Measurements from ENCODE around the gene ABCA9.
"Not testable (repeated sequence)": the region's sequence is repeated elsewhere in the genome, so short reads cannot be mapped to it uniquely, and the experiment has no call there.

ABCA9 gene

GRCh38 chr17:69018022-69018615, 42.6 kb downstream of the ABCA9 start:
- DNase-seq, result no peak

- no peak for DNase-seq
These were observed 45.1 kb downstream of the ABCA9 start for GRCh38 chr17:69015631-69016030.

GRCh38 chr17:69012895-69013805, 47.6 kb downstream of the ABCA9 start:
- DNase-seq, result peak; percentile 43

- DNase-seq, result no peak
These were observed 50.8 kb downstream of the ABCA9 start for GRCh38 chr17:69009930-69010329.

- DNase-seq, result not testable (repeated sequence)
These were observed 56.0 kb downstream of the ABCA9 start for GRCh38 chr17:69004759-69005158.

- not testable (repeated sequence) for DNase-seq
These were observed 61.0 kb downstream of the ABCA9 start for GRCh38 chr17:68999743-69000142.

GRCh38 chr17:68993112-68993511, 67.6 kb downstream of the ABCA9 start:
- no peak for DNase-seq

GRCh38 chr17:68987966-68988365, 72.8 kb downstream of the ABCA9 start:
- no peak for DNase-seq

GRCh38 chr17:68981288-68981687, 79.4 kb downstream of the ABCA9 start:
- DNase-seq, result peak; percentile 80

- DNase-seq, result peak; percentile 27
These were observed 87.5 kb downstream of the ABCA9 start for GRCh38 chr17:68973098-68973846.

GRCh38 chr17:68972119-68972704, 88.5 kb downstream of the ABCA9 start:
- peak; percentile 26 for DNase-seq

GRCh38 chr17:68969101-68969500, 91.6 kb downstream of the ABCA9 start:
- DNase-seq, result no peak

- DNase-seq, result no peak
These were observed 96.8 kb downstream of the ABCA9 start for GRCh38 chr17:68963958-68964357.

- DNase-seq, result no peak
These were observed 99.4 kb downstream of the ABCA9 start for GRCh38 chr17:68961214-68961882.

GRCh38 chr17:68959117-68959516, 101.6 kb downstream of the ABCA9 start:
- not testable (repeated sequence) for DNase-seq

GRCh38 chr17:68957944-68958343, 102.8 kb downstream of the ABCA9 start:
- no peak for DNase-seq

- no peak for DNase-seq
These were observed 105.4 kb downstream of the ABCA9 start, which contains the start of gene ABCA8 for GRCh38 chr17:68955181-68955841. ABCA8 (minus strand) TSS chr17:68955392; CDS start chr17:68942034, 13,358 bp downstream.

- DNase-seq, result no peak
These were observed 106.4 kb downstream of the ABCA9 start for GRCh38 chr17:68954146-68954896.

- no peak for DNase-seq
These were observed 107.3 kb downstream of the ABCA9 start for GRCh38 chr17:68953340-68953997.

- no peak for DNase-seq
These were observed 110.0 kb downstream of the ABCA9 start for GRCh38 chr17:68950725-68951124.
